ENCODE measurements around the gene CFAP107. TPM values are rescaled to one million over a fixed set of nuclear protein-coding genes. Genes with fewer than 3 reads are reported as not detected.

The CFAP107 gene
- total and polyA plus RNA-seq, 2 experiments from 2014 or later, result not detected

- Histone ChIP-seq H3K9me2 (replicated peaks; ENCODE audit: insufficient read depth) (no peaks in the 10 kb centered on the region), H4K20me1 (ENCODE audit: insufficient read depth, poor library complexity, severe bottlenecking) (no peaks in the 10 kb centered on the region), H3K36me3 (replicated peaks; ENCODE audit: insufficient read depth, low read depth) (no peaks in the 10 kb centered on the region), H3K27ac (no peak overlapping the region), H2AFZ (no peak overlapping the region), H3K4me2 (no peak overlapping the region), H3K27me3 (no peaks in the 10 kb centered on the region), H3K79me2 (no peaks in the 10 kb centered on the region), H3K4me1 (ENCODE audit: insufficient read depth) (no peaks in the 10 kb centered on the region), H3K9me3 (ENCODE audit: low read depth) (no peaks in the 10 kb centered on the region), H3K4me3 (no peak overlapping the region)
- TF ChIP-seq CTCF (IDR thresholded peaks at IDR 0.05; ENCODE audit: poor library complexity), result no peak
- TF ChIP-seq EZH2phosphoT487 (IDR thresholded peaks at IDR 0.05; ENCODE audit: low read depth, severe bottlenecking, unreplicated experiment), result no peak
- no peak for TF ChIP-seq EZH2 (IDR thresholded peaks at IDR 0.05; ENCODE audit: borderline replicate concordance)
- no peak for DNase-seq (ENCODE audit: low spot score)
- 81% methylated on average over 7 of the region's 7 CpGs for WGBS (ENCODE audit: low lambda C conversion rate, missing lambda C conversion rate)
Measured at GRCh38 chr1:12717301-12717838, 28.6 kb upstream of the CFAP107 start.

- Histone ChIP-seq H3K9me2 (replicated peaks; ENCODE audit: insufficient read depth) (no peaks in the 10 kb centered on the region), H3K27ac (no peak overlapping the region), H3K4me2 (no peak overlapping the region), H3K4me3 (no peak overlapping the region), H4K20me1 (ENCODE audit: insufficient read depth, poor library complexity, severe bottlenecking) (no peaks in the 10 kb centered on the region), H3K27me3 (no peaks in the 10 kb centered on the region), H3K4me1 (ENCODE audit: insufficient read depth) (no peaks in the 10 kb centered on the region), H3K9me3 (ENCODE audit: low read depth) (no peaks in the 10 kb centered on the region), H3K79me2 (no peaks in the 10 kb centered on the region), H3K36me3 (replicated peaks; ENCODE audit: insufficient read depth, low read depth) (no peaks in the 10 kb centered on the region), H2AFZ (no peak overlapping the region)
- DNase-seq (ENCODE audit: low spot score), result no peak
- 90% methylated on average over 1 of the region's 1 CpG for WGBS (ENCODE audit: low lambda C conversion rate, missing lambda C conversion rate)
- no peak for TF ChIP-seq CTCF (IDR thresholded peaks at IDR 0.05; ENCODE audit: poor library complexity)
- no peak for TF ChIP-seq EZH2 (IDR thresholded peaks at IDR 0.05; ENCODE audit: borderline replicate concordance)
- no peak for TF ChIP-seq EZH2phosphoT487 (IDR thresholded peaks at IDR 0.05; ENCODE audit: low read depth, severe bottlenecking, unreplicated experiment)
Measured at GRCh38 chr1:12722626-12723025, 23.4 kb upstream of the CFAP107 start.

- WGBS (ENCODE audit: low lambda C conversion rate, missing lambda C conversion rate), result 83% methylated on average over 2 of the region's 2 CpGs
- Histone ChIP-seq H3K9me2 (replicated peaks; ENCODE audit: insufficient read depth) (no peaks in the 10 kb centered on the region), H3K27me3 (no peaks in the 10 kb centered on the region), H3K79me2 (no peaks in the 10 kb centered on the region), H4K20me1 (ENCODE audit: insufficient read depth, poor library complexity, severe bottlenecking) (no peaks in the 10 kb centered on the region), H3K4me1 (ENCODE audit: insufficient read depth) (no peaks in the 10 kb centered on the region), H3K27ac (no peak overlapping the region), H2AFZ (no peak overlapping the region), H3K4me3 (no peak overlapping the region), H3K9me3 (ENCODE audit: low read depth) (no peaks in the 10 kb centered on the region), H3K36me3 (replicated peaks; ENCODE audit: insufficient read depth, low read depth) (no peaks in the 10 kb centered on the region), H3K4me2 (no peak overlapping the region)
- TF ChIP-seq CTCF (IDR thresholded peaks at IDR 0.05; ENCODE audit: poor library complexity), result no peak
- TF ChIP-seq EZH2 (IDR thresholded peaks at IDR 0.05; ENCODE audit: borderline replicate concordance), result no peak
- no peak for TF ChIP-seq EZH2phosphoT487 (IDR thresholded peaks at IDR 0.05; ENCODE audit: low read depth, severe bottlenecking, unreplicated experiment)
- DNase-seq (ENCODE audit: low spot score), result no peak
Measured at GRCh38 chr1:12728391-12728790, 17.6 kb upstream of the CFAP107 start.

All from hepatocyte (in vitro differentiated cells).